Psoas muscle (tissue), 8 donors: ENCODE data around the gene MIGA1. TPM values are rescaled to one million over a fixed set of nuclear protein-coding genes. Genes with fewer than 3 reads are reported as not detected.

ENCODE experiments used
- ATAC-seq, 4 donors: fragments of 200-7000 bp; cut with Tn5 transposase; one replicate each; pipeline ENCODE4 v1.9.1; 2020; ENCODE audit warnings: moderate library complexity in 3 of 4, mild to moderate bottlenecking in 2 of 4
- DNase-seq, 2 donors: peaks; one replicate each; pipeline ENCODE4 v3.0.0-alpha.2; 2020
- H3K27ac ChIP-seq: fragments of 200-600 bp; one replicate; pipeline ENCODE4 v1.8.0; 2022
- H3K27me3 ChIP-seq, 3 donors: fragments of 200-600 bp in 1 of 3; one replicate each; pipeline versions ENCODE4 v1.6.1 to v1.8.0; 2013 to 2022; ENCODE audit warnings: low read length in 2 of 3, mild to moderate bottlenecking in 2 of 3, moderate library complexity in 1 of 3; ENCODE audit not compliant: insufficient read depth in 3 of 3
- H3K36me3 ChIP-seq, 2 donors: fragments of 200-600 bp in 1 of 2; one replicate each; pipeline versions ENCODE4 v1.6.1 to v1.8.0; 2013 to 2022; ENCODE audit warnings: low read depth in 1 of 2, mild to moderate bottlenecking in 1 of 2, moderate library complexity in 1 of 2; ENCODE audit not compliant: insufficient read depth in 1 of 2
- H3K4me1 ChIP-seq: fragments of 200-600 bp; one replicate; pipeline ENCODE4 v1.8.0; 2022
- H3K4me3 ChIP-seq: fragments of 200-600 bp; one replicate; pipeline ENCODE4 v1.8.0; 2022; ENCODE audit warnings: mild to moderate bottlenecking
- H3K9me3 ChIP-seq: fragments of 200-600 bp; one replicate; pipeline ENCODE4 v1.8.0; 2022
- CTCF ChIP-seq: fragments of 200-600 bp; IDR thresholded peaks from one replicate; pipeline ENCODE4 v1.8.0; 2022; ENCODE audit warnings: antibody characterized with exemption
- WGBS, 3 donors: extraction: QIAGEN DNeasy Blood & Tissue Kit; methylation state at CpG; one replicate each; pipeline versions ENCODE4 v1.1.6 to v1.1.7; 2013; 5-methylcytosine and 5-hydroxymethylcytosine counted together
- intact Hi-C, 2 donors: fragments of 100-400 bp; cut with DNase I; formaldehyde crosslinking; loops; one replicate each; pipeline versions ENCODE4 v1.11.0 to v1.14.2; 2022
- polyA plus RNA-seq, 3 donors: library from polyadenylated mRNA; stranded (reverse); fragments of 200-250 nt; gene quantifications; one replicate each; pipeline ENCODE4 v1.2.3, GENCODE V29; 2013
- total RNA-seq, 4 donors: library from RNA; stranded (reverse); fragmentation: NEBNext Ultra II Directional in 2 of 4; extraction: Animal tissue kit (Norgen Biotek cat#: 25700) in 2 of 4; gene quantifications; one replicate each; pipeline versions ENCODE4 v1.2.1 to v1.2.4, GENCODE V29; 2021 to 2023
- donor health status: healthy with polysubstance abuse.
- donor health status: DM: no; HTN: no; CAD: no; lungs with moderate emphysema.
- donor health status: Bipolar disorder and iron deficiency.
- donor health status: healthy.
- donor health status: DM: yes; HTN: yes; CAD: no.
- donor health status: DM: no; HTN: no; CAD: no.
- donor health status: DM: no; HTN: no; CAD: no.
- donor health status: DM: yes; HTN: yes; CAD: no.

Gene MIGA1
- total and polyA plus RNA-seq, 7 donors, result 5.0 to 19.3 (median 11.9) TPM

GRCh38 chr1:77872645-77873044 lies 93.2 kb downstream of the MIGA1 start:
- DNase-seq (no peak), ATAC-seq (no peak)
- H3K4me3 ChIP-seq, result no peak overlapping the region
- no peaks in the 10 kb centered on the region for H3K27me3 ChIP-seq
- no peaks in the 10 kb centered on the region for H3K4me1 ChIP-seq
- TF ChIP-seq CTCF, result no peak
- peaks cover 0 to 22% of the 10 kb centered on the region in 2 donors for H3K36me3 ChIP-seq
- intact Hi-C loops, result no loop called here
- 92 to 95% (median 94%) methylated on average over 1 of the region's 1 CpG for WGBS, 3 donors
- no peaks in the 10 kb centered on the region for H3K9me3 ChIP-seq
- H3K27ac ChIP-seq, result no peak overlapping the region

- ATAC-seq (no peak), DNase-seq (no peak)
- H3K4me1 ChIP-seq, result no peaks in the 10 kb centered on the region
- no peaks in the 10 kb centered on the region for H3K27me3 ChIP-seq
- TF ChIP-seq CTCF, result no peak
- H3K36me3 ChIP-seq, result peaks cover 0 to 14% of the 10 kb centered on the region in 2 donors
- no peaks in the 10 kb centered on the region for H3K9me3 ChIP-seq
- WGBS, 3 donors, result 96 to 100% (median 98%) methylated on average over 1 of the region's 1 CpG
- intact Hi-C loops, result no loop called here
- no peak overlapping the region for H3K4me3 ChIP-seq
- H3K27ac ChIP-seq, result no peak overlapping the region
Measured at GRCh38 chr1:77873461-77873860, 94.0 kb downstream of the MIGA1 start.

- Histone ChIP-seq H3K36me3 (peaks cover 0 to 11% of the 10 kb centered on the region in 2 donors), H3K4me1 (no peaks in the 10 kb centered on the region), H3K27me3 (no peaks in the 10 kb centered on the region), H3K4me3 (no peak overlapping the region), H3K27ac (no peak overlapping the region), H3K9me3 (no peaks in the 10 kb centered on the region)
- TF ChIP-seq CTCF, result no peak
- ATAC-seq (no peak), DNase-seq (no peak)
- intact Hi-C loops, result no loop called here
- 97 to 99% (median 99%) methylated on average over 4 of the region's 4 CpGs for WGBS, 3 donors
Measured at GRCh38 chr1:77874804-77875445, 95.5 kb downstream of the MIGA1 start.

GRCh38 chr1:77876884-77877283 lies 97.4 kb downstream of the MIGA1 start:
- no peak overlapping the region for H3K27ac ChIP-seq
- no peak for DNase-seq
- no peaks in the 10 kb centered on the region for H3K4me1 ChIP-seq
- ATAC-seq, result no peak
- H3K27me3 ChIP-seq, result no peaks in the 10 kb centered on the region
- H3K9me3 ChIP-seq, result no peaks in the 10 kb centered on the region
- TF ChIP-seq CTCF, result no peak
- intact Hi-C loops, result no loop called here
- H3K36me3 ChIP-seq, result peaks cover 0 to 11% of the 10 kb centered on the region in 2 donors
- no peak overlapping the region for H3K4me3 ChIP-seq
- 95 to 97% (median 97%) methylated on average over 4 of the region's 4 CpGs for WGBS, 3 donors

- ATAC-seq (no peak), DNase-seq (no peak)
- intact Hi-C loops, result no loop called here
- no peaks in the 10 kb centered on the region for H3K9me3 ChIP-seq
- H3K4me3 ChIP-seq, result no peak overlapping the region
- H3K36me3 ChIP-seq, result no peaks in the 10 kb centered on the region
- H3K4me1 ChIP-seq, result peaks cover 8% of the 10 kb centered on the region
- 92 to 100% (median 96%) methylated on average over 1 of the region's 1 CpG for WGBS, 3 donors
- H3K27me3 ChIP-seq, result no peaks in the 10 kb centered on the region
- no peak for TF ChIP-seq CTCF
- no peak overlapping the region for H3K27ac ChIP-seq
Measured at GRCh38 chr1:77881061-77881460, 101.6 kb downstream of the MIGA1 start.
